NCI-H2107 treated with DMSO at 0.1 percent for 48 hours (cell line): ENCODE measurements around the gene LETM1.

ENCODE experiments used
- DNase-seq: peaks from one replicate; lab custom pipeline; 2025; ENCODE audit not compliant: unreplicated experiment; lab: John Stamatoyannopoulos, UW

The LETM1 gene

GRCh38 chr4:1830234-1830633 is 25.7 kb downstream of the LETM1 start:
- no peak for DNase-seq

- DNase-seq, result no peak
Measured at GRCh38 chr4:1826531-1827350, 29.2 kb downstream of the LETM1 start.

- DNase-seq, result no peak
Measured at GRCh38 chr4:1825326-1825725, 30.6 kb downstream of the LETM1 start.

GRCh38 chr4:1824746-1825145 is 31.2 kb downstream of the LETM1 start:
- DNase-seq, result no peak

GRCh38 chr4:1823545-1823932 is 32.4 kb downstream of the LETM1 start:
- no peak for DNase-seq

GRCh38 chr4:1822568-1823544 is 33.1 kb downstream of the LETM1 start:
- DNase-seq, result no peak

GRCh38 chr4:1821679-1822567 is 34.0 kb downstream of the LETM1 start:
- DNase-seq, result peak; percentile 4

- no peak for DNase-seq
Measured at GRCh38 chr4:1819816-1820215, 36.1 kb downstream of the LETM1 start.

GRCh38 chr4:1819284-1819683 is 36.7 kb downstream of the LETM1 start:
- no peak for DNase-seq

- no peak for DNase-seq
Measured at GRCh38 chr4:1815997-1816860, 39.7 kb downstream of the LETM1 start.

- DNase-seq, result no peak
Measured at GRCh38 chr4:1815096-1815996, 40.6 kb downstream of the LETM1 start.

GRCh38 chr4:1814453-1814852 is 41.5 kb downstream of the LETM1 start:
- DNase-seq, result no peak

GRCh38 chr4:1813915-1814314 is 42.0 kb downstream of the LETM1 start:
- no peak for DNase-seq

- no peak for DNase-seq
Measured at GRCh38 chr4:1813231-1813630, 42.7 kb downstream of the LETM1 start.

GRCh38 chr4:1812720-1813119 is 43.2 kb downstream of the LETM1 start:
- DNase-seq, result no peak

GRCh38 chr4:1810765-1811164 is 45.2 kb downstream of the LETM1 start:
- no peak for DNase-seq

GRCh38 chr4:1809754-1810502 is 46.0 kb downstream of the LETM1 start:
- no peak for DNase-seq
